Mesendoderm (in vitro differentiated cells): ENCODE results near the gene GALP.
A peak's percentile ranks its signal among the peaks of the same experiment; 100 is the strongest.
"Not testable (repeated sequence)": the region's sequence is repeated elsewhere in the genome, so short reads cannot be mapped to it uniquely, and the experiment has no call there.

Experiments
- DNase-seq: peaks from one replicate; pipeline ENCODE4 v3.0.0; 2013
- H2AK5ac ChIP-seq: 2 replicates; pipeline ENCODE4 v1.6.1; 2013; ENCODE audit warnings: low read length, inconsistent platforms
- H2BK120ac ChIP-seq: 2 replicates; pipeline ENCODE4 v1.6.1; 2013; ENCODE audit warnings: low read depth, mild to moderate bottlenecking, low read length, moderate library complexity, mixed read lengths
- H2BK15ac ChIP-seq: replicated peaks from 2 replicates; pipeline ENCODE4 v1.6.1; 2013; ENCODE audit warnings: low read depth, mild to moderate bottlenecking, moderate library complexity
- H2BK5ac ChIP-seq: 2 replicates; pipeline ENCODE4 v1.6.1; 2013; ENCODE audit warnings: low read length, inconsistent platforms
- H3K18ac ChIP-seq: 2 replicates; pipeline ENCODE4 v1.6.1; 2013; ENCODE audit warnings: mild to moderate bottlenecking, low read length, mixed read lengths
- H3K23ac ChIP-seq: one replicate; pipeline ENCODE4 v1.6.1; 2013; ENCODE audit warnings: low read length
- H3K27ac ChIP-seq: 2 replicates; pipeline ENCODE4 v1.5.1; 2013; ENCODE audit warnings: low read depth, mild to moderate bottlenecking, inconsistent platforms, low read length, moderate library complexity
- H3K27me3 ChIP-seq: 2 replicates; pipeline ENCODE4 v1.6.1; 2013; ENCODE audit warnings: low read length, control low read depth, mild to moderate bottlenecking, inconsistent platforms; ENCODE audit not compliant: insufficient read depth, poor library complexity
- H3K36me3 ChIP-seq: 2 replicates; pipeline ENCODE4 v1.6.1; 2013; ENCODE audit warnings: low read length, inconsistent platforms; ENCODE audit not compliant: control insufficient read depth, insufficient read depth
- H3K4ac ChIP-seq: one replicate; pipeline ENCODE4 v1.6.1; 2013; ENCODE audit warnings: low read depth, mild to moderate bottlenecking, low read length, moderate library complexity
- H3K4me1 ChIP-seq: 2 replicates; pipeline ENCODE4 v1.6.1; 2013; ENCODE audit warnings: low read depth, low read length, inconsistent platforms; ENCODE audit not compliant: control insufficient read depth
- H3K4me2 ChIP-seq: 2 replicates; pipeline ENCODE4 v1.6.1; 2013; ENCODE audit warnings: low read length
- H3K4me3 ChIP-seq: 2 replicates; pipeline ENCODE4 v1.5.1; 2013; ENCODE audit warnings: mild to moderate bottlenecking, low read length
- H3K56ac ChIP-seq: one replicate; pipeline ENCODE4 v1.6.1; 2013; ENCODE audit warnings: low read length
- H3K79me1 ChIP-seq: 2 replicates; pipeline ENCODE4 v1.6.1; 2013; ENCODE audit warnings: low read length, inconsistent platforms
- H3K79me2 ChIP-seq: 2 replicates; pipeline ENCODE4 v1.6.1; 2013; ENCODE audit warnings: mild to moderate bottlenecking, low read length; ENCODE audit not compliant: control insufficient read depth, insufficient read depth
- H3K9ac ChIP-seq: 2 replicates; pipeline ENCODE4 v1.6.1; 2013; ENCODE audit warnings: low read length, inconsistent platforms
- H4K5ac ChIP-seq: one replicate; pipeline ENCODE4 v1.6.1; 2013; ENCODE audit warnings: low read length
- H4K8ac ChIP-seq: one replicate; pipeline ENCODE4 v1.6.1; 2013; ENCODE audit warnings: low read depth, mild to moderate bottlenecking, control low read depth, low read length, moderate library complexity
- WGBS: extraction: QIAGEN DNeasy Blood & Tissue Kit; methylation state at CpG from one replicate; pipeline ENCODE4 v1.1.7; 2013; ENCODE audit warnings: low lambda C conversion rate, missing lambda C conversion rate; ENCODE audit not compliant: insufficient coverage; ENCODE audit errors: extremely low coverage; 5-methylcytosine and 5-hydroxymethylcytosine counted together

GALP gene

DNA sequence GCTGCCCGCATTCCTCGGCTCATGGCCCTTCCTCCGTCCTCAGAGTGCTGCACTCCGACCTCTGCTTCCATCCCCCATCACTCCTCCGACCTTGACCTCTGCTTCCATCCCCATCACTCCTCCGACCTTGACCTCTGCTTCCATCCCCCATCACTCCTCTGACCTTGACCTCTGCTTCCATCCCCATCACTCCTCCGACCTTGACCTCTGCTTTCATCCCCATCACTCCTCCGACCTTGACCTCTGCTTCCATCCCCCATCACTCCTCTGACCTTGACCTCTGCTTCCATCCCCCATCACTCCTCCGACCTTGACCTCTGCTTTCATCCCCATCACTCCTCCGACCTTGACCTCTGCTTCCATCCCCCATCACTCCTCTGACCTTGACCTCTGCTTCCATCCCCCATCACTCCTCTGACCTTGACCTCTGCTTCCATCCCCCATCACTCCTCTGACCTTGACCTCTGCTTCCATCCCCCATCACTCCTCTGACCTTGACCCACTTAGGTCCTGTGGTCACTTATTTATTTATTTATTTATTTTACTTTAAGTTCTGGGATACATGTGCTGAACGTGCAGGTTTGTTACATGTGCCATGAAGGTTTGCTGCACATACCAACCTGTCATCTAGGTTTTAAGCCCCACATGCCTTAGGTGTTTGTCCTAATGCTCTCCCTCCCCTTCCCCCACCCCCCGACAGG lies 26.7 kb upstream of the GALP start:
- not testable (repeated sequence) for H3K4me3 ChIP-seq, DNase-seq, H2AK5ac ChIP-seq, H2BK5ac ChIP-seq, H3K9ac ChIP-seq, H3K4me2 ChIP-seq, H4K5ac ChIP-seq, H3K56ac ChIP-seq, H2BK15ac ChIP-seq, H3K79me2 ChIP-seq, H3K27me3 ChIP-seq, H3K27ac ChIP-seq, H3K4me1 ChIP-seq, H3K36me3 ChIP-seq, H4K8ac ChIP-seq, H3K79me1 ChIP-seq, H3K23ac ChIP-seq, H3K4ac ChIP-seq, H2BK120ac ChIP-seq, H3K18ac ChIP-seq
- WGBS = no CpG with 5 or more reads among the region's 12 CpGs

DNA sequence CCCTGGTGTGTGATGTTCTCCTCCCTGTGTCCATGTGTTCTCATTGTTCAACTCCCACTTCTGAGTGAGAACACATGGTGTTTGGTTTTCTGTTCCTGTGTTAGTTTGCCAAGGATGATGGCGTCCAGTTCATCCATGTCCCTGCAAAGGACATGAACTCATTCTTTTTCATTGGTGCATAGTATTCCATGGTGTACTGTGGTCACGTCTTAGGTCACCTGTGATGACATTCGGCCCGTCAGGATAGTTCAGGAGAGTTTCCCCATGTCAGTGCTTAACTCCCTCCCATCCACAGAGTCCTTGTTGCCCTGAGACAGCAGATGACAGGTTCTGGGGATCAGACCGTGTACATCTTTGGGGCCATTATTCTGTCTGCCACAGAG lies 26.2 kb upstream of the GALP start:
- H3K79me2 ChIP-seq = peaks cover 4% of the 10 kb centered on the region
- H3K79me1 ChIP-seq = peaks cover 5% of the 10 kb centered on the region
- H3K9ac ChIP-seq = no peak overlapping the region
- H4K8ac ChIP-seq = no peak overlapping the region
- whole genome bisulfite sequencing = no CpG with 5 or more reads among the region's 5 CpGs
- no peak overlapping the region for H4K5ac ChIP-seq
- no peak overlapping the region for H3K18ac ChIP-seq
- no peak overlapping the region for H2BK120ac ChIP-seq
- H3K4me3 ChIP-seq = no peak overlapping the region
- no peak overlapping the region for H3K27ac ChIP-seq
- no peak overlapping the region for H3K23ac ChIP-seq
- H3K36me3 ChIP-seq = no peaks in the 10 kb centered on the region
- no peak for DNase-seq
- H3K4me1 ChIP-seq = peaks cover 9% of the 10 kb centered on the region
- no peaks in the 10 kb centered on the region for H3K27me3 ChIP-seq
- no peak overlapping the region for H3K4ac ChIP-seq
- no peak overlapping the region for H2BK5ac ChIP-seq
- H3K56ac ChIP-seq = no peak overlapping the region
- H2BK15ac ChIP-seq = no peak overlapping the region
- H3K4me2 ChIP-seq = no peak overlapping the region
- H2AK5ac ChIP-seq = no peak overlapping the region

- Histone ChIP-seq H3K36me3 (no peaks in the 10 kb centered on the region), H3K4me1 (peaks cover 9% of the 10 kb centered on the region)
- no CpG with 5 or more reads among the region's 11 CpGs for WGBS
Measured at GRCh38 chr19:56150358-56150757, 25.4 kb upstream of the GALP start.

GRCh38 chr19:56152644-56153043 lies 23.2 kb upstream of the GALP start:
- Histone ChIP-seq H3K4me3 (no peak overlapping the region), H3K27ac (peak overlapping the region; percentile 80), H3K18ac (no peak overlapping the region), H3K4ac (no peak overlapping the region), H3K4me2 (no peak overlapping the region), H2BK5ac (no peak overlapping the region), H3K9ac (no peak overlapping the region), H3K36me3 (no peaks in the 10 kb centered on the region), H3K4me1 (peaks cover 9% of the 10 kb centered on the region), H3K79me2 (peaks cover 4% of the 10 kb centered on the region), H2BK15ac (no peak overlapping the region), H3K27me3 (no peaks in the 10 kb centered on the region), H4K5ac (no peak overlapping the region), H3K23ac (no peak overlapping the region), H4K8ac (no peak overlapping the region), H2BK120ac (no peak overlapping the region), H3K56ac (no peak overlapping the region), H2AK5ac (no peak overlapping the region), H3K79me1 (peaks cover 7% of the 10 kb centered on the region)
- whole genome bisulfite sequencing = no CpG with 5 or more reads among the region's 2 CpGs
- DNase-seq = no peak

More at GRCh38 chr19:56150358-56150757, 25.4 kb upstream of the GALP start:
- peaks cover 6% of the 10 kb centered on the region for H3K79me1 ChIP-seq
- no peak overlapping the region for H3K18ac ChIP-seq
- no peak overlapping the region for H4K8ac ChIP-seq
- peaks cover 4% of the 10 kb centered on the region for H3K79me2 ChIP-seq
- H4K5ac ChIP-seq = no peak overlapping the region
- H3K56ac ChIP-seq = no peak overlapping the region
- no peak overlapping the region for H2BK15ac ChIP-seq
- no peak overlapping the region for H2BK120ac ChIP-seq
- no peaks in the 10 kb centered on the region for H3K27me3 ChIP-seq
- no peak overlapping the region for H2AK5ac ChIP-seq
- no peak overlapping the region for H3K4me3 ChIP-seq
- H3K23ac ChIP-seq = no peak overlapping the region
- DNase-seq = no peak
- no peak overlapping the region for H3K27ac ChIP-seq
- no peak overlapping the region for H3K4me2 ChIP-seq
- no peak overlapping the region for H3K4ac ChIP-seq
- H3K9ac ChIP-seq = no peak overlapping the region
- no peak overlapping the region for H2BK5ac ChIP-seq

DNA sequence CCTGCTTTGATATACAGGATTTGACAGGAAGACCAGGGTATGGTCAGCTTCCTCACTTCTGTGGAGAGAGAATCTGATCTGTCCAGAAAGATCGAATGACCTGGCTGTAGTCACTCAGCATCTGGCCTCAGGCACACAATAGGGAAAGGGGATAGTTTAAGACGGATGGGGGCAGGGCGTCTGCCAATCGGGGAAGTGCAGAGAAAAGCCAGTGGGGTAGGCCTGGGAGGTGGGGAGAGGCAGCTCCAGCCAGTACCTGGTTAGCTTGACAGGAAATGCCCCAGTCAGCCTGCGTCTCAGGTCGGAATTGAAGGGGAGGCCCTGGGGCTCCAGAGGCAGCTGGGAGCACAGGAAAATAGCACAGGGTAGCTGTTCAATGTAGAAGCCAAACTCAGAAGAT lies 22.3 kb upstream of the GALP start:
- Histone ChIP-seq H3K56ac (peak overlapping the region; percentile 77), H3K23ac (no peak overlapping the region), H3K4ac (no peak overlapping the region), H3K36me3 (no peaks in the 10 kb centered on the region), H3K4me2 (peak overlapping the region; percentile 15), H3K27ac (peak overlapping the region; percentile 80), H3K79me1 (peaks cover 7% of the 10 kb centered on the region), H3K4me3 (no peak overlapping the region), H2BK5ac (peak overlapping the region; percentile 71), H4K5ac (no peak overlapping the region), H3K4me1 (peaks cover 9% of the 10 kb centered on the region), H2BK15ac (no peak overlapping the region), H2AK5ac (no peak overlapping the region), H2BK120ac (peak overlapping the region; percentile 0), H4K8ac (no peak overlapping the region), H3K27me3 (no peaks in the 10 kb centered on the region), H3K79me2 (peaks cover 4% of the 10 kb centered on the region), H3K9ac (peak overlapping the region; percentile 47), H3K18ac (no peak overlapping the region)
- WGBS = no CpG with 5 or more reads among the region's 6 CpGs
- DNase-seq = peak; percentile 96
